H1 (cell line): ENCODE measurements around the gene MYOCOS. TPM values are rescaled to one million over a fixed set of nuclear protein-coding genes. Genes with fewer than 3 reads are reported as not detected.

Experiments used
- CTCF ChIA-PET: fragments of 300-600 bp; sonication (Branson Sonifier 250); formaldehyde crosslinking; loops from one replicate; lab custom pipeline; 2021; ENCODE audit not compliant: partially characterized antibody; lab: Charles Lee
- POLR2A ChIA-PET: fragments of 300-600 bp; sonication (Branson Sonifier 250); formaldehyde crosslinking; loops from one replicate; lab custom pipeline; 2021; ENCODE audit warnings: inconsistent platforms; ENCODE audit not compliant: partially characterized antibody; lab: Charles Lee
- DNase-seq, 2 experiments: peaks; one replicate each; pipeline versions ENCODE4 v3.0.0 to v3.0.0-alpha.2; 2010 to 2022; ENCODE audit warnings: low spot score in 2 of 2, low read depth in 1 of 2, mixed read lengths in 1 of 2
- FAIRE-seq: peaks from 2 replicates; lab custom pipeline; 2011; peaks lifted over from hg19 to GRCh38; lab: Jason Lieb, UNC
- H2AFZ ChIP-seq: 2 replicates; pipeline ENCODE4 v1.8.1; 2012; ENCODE audit warnings: low read length, inconsistent platforms
- H2AK5ac ChIP-seq: 2 replicates; pipeline ENCODE4 v1.6.1; 2013; ENCODE audit warnings: low read depth, low read length
- H2BK120ac ChIP-seq: replicated peaks from 2 replicates; pipeline ENCODE3; 2013; ENCODE audit warnings: low read depth, low read length, inconsistent platforms
- H2BK12ac ChIP-seq: 2 replicates; pipeline ENCODE4 v1.6.1; 2013; ENCODE audit warnings: low read depth, low read length
- H2BK15ac ChIP-seq: 2 replicates; pipeline ENCODE4 v1.6.1; 2013; ENCODE audit warnings: low read length
- H2BK20ac ChIP-seq: 2 replicates; pipeline ENCODE4 v1.6.1; 2013; ENCODE audit warnings: low read length
- H2BK5ac ChIP-seq: 2 replicates; pipeline ENCODE4 v1.6.1; 2013; ENCODE audit warnings: low read depth, low read length
- H3K14ac ChIP-seq: 2 replicates; pipeline ENCODE4 v1.6.1; 2013; ENCODE audit warnings: inconsistent platforms; ENCODE audit not compliant: insufficient read length
- H3K18ac ChIP-seq: 2 replicates; pipeline ENCODE4 v1.6.1; 2013; ENCODE audit warnings: low read length; ENCODE audit errors: extremely low read depth
- H3K23ac ChIP-seq: 2 replicates; pipeline ENCODE4 v1.6.1; 2013; ENCODE audit warnings: inconsistent platforms; ENCODE audit not compliant: insufficient read length
- H3K23me2 ChIP-seq: 2 replicates; pipeline ENCODE4 v1.6.1; 2013; ENCODE audit warnings: low read depth, low read length
- H3K27ac ChIP-seq: 2 replicates; pipeline ENCODE4 v1.6.1; 2011; ENCODE audit warnings: low read depth, low read length, inconsistent platforms
- H3K27me3 ChIP-seq, 4 experiments: replicated peaks in 1 of 4; 1 replicate in 1 of 4; 2 replicates in 3 of 4; pipeline versions ENCODE4 v1.6.1 to v1.8.1; 2011 to 2013; ENCODE audit warnings: low read length in 3 of 4, mild to moderate bottlenecking in 3 of 4, inconsistent platforms in 2 of 4, mixed read lengths in 2 of 4, moderate library complexity in 1 of 4; ENCODE audit not compliant: control insufficient read depth in 3 of 4, insufficient read depth in 3 of 4; ENCODE audit errors: extremely low read depth in 1 of 4
- H3K36me3 ChIP-seq, 4 experiments: 2 replicates each; pipeline versions ENCODE4 v1.6.1 to v1.8.1; 2011 to 2013; ENCODE audit warnings: mild to moderate bottlenecking in 4 of 4, low read length in 3 of 4, moderate library complexity in 2 of 4, control low read depth in 1 of 4, inconsistent platforms in 1 of 4; ENCODE audit not compliant: insufficient read depth in 4 of 4, control insufficient read depth in 2 of 4
- H3K4ac ChIP-seq: replicated peaks from 2 replicates; pipeline ENCODE3; 2013; ENCODE audit warnings: low read length, low read depth, mixed read lengths, inconsistent platforms; ENCODE audit not compliant: insufficient read length
- H3K4me1 ChIP-seq, 4 experiments: replicated peaks in 1 of 4; 1 replicate in 1 of 4; 2 replicates in 3 of 4; pipeline versions ENCODE4 v1.6.1 to v1.8.1; 2011 to 2013; ENCODE audit warnings: low read length in 3 of 4, inconsistent platforms in 2 of 4, mixed read lengths in 1 of 4; ENCODE audit not compliant: insufficient read depth in 4 of 4, control insufficient read depth in 3 of 4
- H3K4me2 ChIP-seq, 2 experiments: 2 replicates each; pipeline versions ENCODE4 v1.6.1 to v1.8.1; 2011 to 2013; ENCODE audit warnings: low read depth in 2 of 2, low read length in 2 of 2, control low read depth in 1 of 2, inconsistent platforms in 1 of 2, mild to moderate bottlenecking in 1 of 2; ENCODE audit not compliant: insufficient read depth in 1 of 2
- H3K4me3 ChIP-seq, 4 experiments: fragments of 200-600, 300-600 bp in 1 of 4; sonication (generic), shearing (Covaris generic), sonication (Bioruptor Twin) in 1 of 4; 2 replicates each; pipeline versions ENCODE4 v1.5.1 to v1.8.1; 2011 to 2016; ENCODE audit warnings: low read length in 4 of 4, low read depth in 3 of 4, control low read depth in 2 of 4, inconsistent platforms in 2 of 4, mild to moderate bottlenecking in 2 of 4, mixed read lengths in 1 of 4, moderate library complexity in 1 of 4; ENCODE audit not compliant: insufficient read depth in 2 of 4; ENCODE audit errors: extremely low read depth in 1 of 4
- H3K56ac ChIP-seq: replicated peaks from 2 replicates; pipeline ENCODE3; 2013; ENCODE audit warnings: low read depth, mild to moderate bottlenecking, mixed read lengths, low read length, inconsistent platforms; ENCODE audit not compliant: insufficient read length
- H3K79me1 ChIP-seq: 2 replicates; pipeline ENCODE4 v1.6.1; 2013; ENCODE audit warnings: low read depth, low read length, control low read depth
- H3K79me2 ChIP-seq, 2 experiments: 2 replicates each; pipeline versions ENCODE4 v1.6.1 to v1.8.1; 2012 to 2013; ENCODE audit warnings: low read length in 2 of 2, mild to moderate bottlenecking in 2 of 2, inconsistent platforms in 1 of 2; ENCODE audit not compliant: insufficient read depth in 2 of 2, control insufficient read depth in 1 of 2
- H3K9ac ChIP-seq, 4 experiments: replicated peaks in 1 of 4; 1 replicate in 1 of 4; 2 replicates in 3 of 4; pipeline versions ENCODE4 v1.6.1 to v1.8.1; 2011 to 2013; ENCODE audit warnings: low read depth in 3 of 4, low read length in 3 of 4, control low read depth in 2 of 4, mild to moderate bottlenecking in 2 of 4, moderate library complexity in 2 of 4, inconsistent platforms in 1 of 4; ENCODE audit errors: extremely low read depth in 1 of 4
- H3K9me3 ChIP-seq, 2 experiments: 2 replicates each; pipeline versions ENCODE4 v1.6.1 to v1.8.1; 2012 to 2013; ENCODE audit warnings: mild to moderate bottlenecking in 2 of 2, moderate library complexity in 2 of 2, control low read depth in 1 of 2, inconsistent platforms in 1 of 2, low read depth in 1 of 2, low read length in 1 of 2, mixed read lengths in 1 of 2; ENCODE audit not compliant: insufficient read depth in 2 of 2
- H4K20me1 ChIP-seq, 2 experiments: replicated peaks in 1 of 2; 2 replicates each; pipeline versions ENCODE3 to v1.8.1; 2011 to 2013; ENCODE audit warnings: inconsistent platforms in 2 of 2, low read length in 2 of 2, mild to moderate bottlenecking in 1 of 2; ENCODE audit not compliant: insufficient read depth in 2 of 2, control insufficient read depth in 1 of 2
- H4K5ac ChIP-seq: 2 replicates; pipeline ENCODE4 v1.6.1; 2013; ENCODE audit warnings: low read length, low read depth, mixed read lengths, inconsistent platforms; ENCODE audit not compliant: insufficient read length
- H4K8ac ChIP-seq: 2 replicates; pipeline ENCODE4 v1.8.0; 2013; ENCODE audit warnings: mild to moderate bottlenecking, moderate library complexity, low read length, inconsistent platforms; ENCODE audit not compliant: insufficient read depth; ENCODE audit errors: extremely low read depth
- H4K91ac ChIP-seq: replicated peaks from 2 replicates; pipeline ENCODE3; 2013; ENCODE audit warnings: low read length, mixed read lengths, inconsistent platforms; ENCODE audit not compliant: insufficient read length
- CBX5 ChIP-seq: fragments of 300-800, 300-1000 bp; sonication (generic); IDR thresholded peaks from 2 replicates; pipeline ENCODE4 v1.7.1; 2016; ENCODE audit warnings: antibody characterized with exemption, low read length, low read depth
- KDM1A ChIP-seq: fragments of 200-600, 300-600 bp; sonication (generic); IDR thresholded peaks from 2 replicates; pipeline ENCODE4 v1.7.1; 2016; ENCODE audit warnings: mild to moderate bottlenecking, low read length, borderline replicate concordance
- SP1 ChIP-seq: IDR thresholded peaks from 2 replicates; pipeline ENCODE4 v1.6.1; 2011; ENCODE audit warnings: low read depth, low read length
- WGBS, 2 experiments: shearing (Covaris generic) in 1 of 2; methylation state at CpG; one replicate each; pipeline versions ENCODE4 v1.1.6 to v1.1.7; 2013 to 2015; ENCODE audit warnings: low lambda C conversion rate in 2 of 2, mixed read lengths in 2 of 2, inconsistent platforms in 1 of 2, low coverage in 1 of 2, missing lambda C conversion rate in 1 of 2; ENCODE audit not compliant: insufficient replicate concordance in 2 of 2, insufficient coverage in 1 of 2, insufficient read length in 1 of 2; ENCODE audit errors: extremely low coverage in 1 of 2, missing lambda C conversion rate in 1 of 2; 5-methylcytosine and 5-hydroxymethylcytosine counted together
- polyA plus RNA-seq, 7 experiments: library from polyadenylated mRNA; depleted of rRNA in 3 of 7; stranded (reverse) in 5 of 7; unstranded in 2 of 7; fragments of >200 nt in 5 of 7; fragments of 200-250 nt in 2 of 7; gene quantifications; 1 replicate in 5 of 7; 2 replicates in 1 of 7; 4 replicates in 1 of 7; pipeline versions ENCODE4 v1.2.1 to v1.2.3, GENCODE V29; 2011 to 2013; ENCODE audit warnings: missing spikeins in 2 of 7, mixed read lengths in 2 of 7
- total RNA-seq: library from RNA; stranded (reverse); fragmentation: NEBNext Ultra II Directional; extraction: Animal tissue kit (Norgen Biotek cat#: 25700); gene quantifications from 2 replicates; pipeline ENCODE4 v1.2.1, GENCODE V29; 2021

Gene MYOCOS
- total and polyA plus RNA-seq, 2 of the 8 experiments (the other 6 are each of a cell fraction or from before 2014, with no cell fraction given), result not detected

DNA sequence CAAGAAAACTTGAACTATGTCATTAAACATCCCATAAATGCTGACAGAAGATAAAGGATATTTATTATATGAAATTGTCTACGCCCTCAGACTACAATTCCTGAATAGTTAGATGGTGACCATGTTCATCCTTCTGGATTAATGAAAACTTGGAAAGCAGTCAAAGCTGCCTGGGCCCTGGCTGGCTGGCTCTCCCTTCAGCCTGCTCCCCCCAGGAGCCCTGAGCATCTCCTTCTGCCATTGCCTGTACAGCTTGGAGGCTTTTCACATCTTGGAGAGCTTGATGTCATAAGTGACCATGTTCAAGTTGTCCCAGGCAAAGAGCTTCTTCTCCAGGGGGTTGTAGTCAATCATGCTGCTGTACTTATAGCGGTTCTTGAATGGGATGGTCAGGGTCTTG, 13.6 kb downstream of the MYOCOS start:
- Histone ChIP-seq H2BK12ac (no peak overlapping the region), H3K9me3 (no peaks in the 10 kb centered on the region), H4K5ac (no peak overlapping the region), H2BK120ac (no peak overlapping the region), H3K4me2 (no peak overlapping the region), H4K20me1 (no peaks in the 10 kb centered on the region), H3K79me1 (no peaks in the 10 kb centered on the region), H3K27me3 (no peaks in the 10 kb centered on the region), H4K91ac (no peak overlapping the region), H2AK5ac (no peak overlapping the region), H2BK5ac (no peak overlapping the region), H3K79me2 (no peaks in the 10 kb centered on the region), H2BK15ac (no peak overlapping the region), H3K4me3 (no peak overlapping the region), H2BK20ac (no peak overlapping the region), H3K18ac (no peak overlapping the region), H3K23ac (no peak overlapping the region), H3K27ac (no peak overlapping the region), H3K4ac (no peak overlapping the region), H3K14ac (no peak overlapping the region), H3K36me3 (no peaks in the 10 kb centered on the region), H3K56ac (no peak overlapping the region), H2AFZ (no peak overlapping the region), H3K4me1 (peaks cover 0 to under 1% (median 0%) of the 10 kb centered on the region in 4 experiments; a peak in 2 of 7 replicates), H3K23me2 (no peaks in the 10 kb centered on the region), H3K9ac (no peak overlapping the region), H4K8ac (no peak overlapping the region; the same call in 1 of the 2 replicates)
- no peak for FAIRE-seq
- TF ChIP-seq SP1, result no peak
- no peak for TF ChIP-seq CBX5
- TF ChIP-seq KDM1A, result no peak
- 86% methylated on average over 2 of the region's 2 CpGs; no CpG with 5 or more reads in 1 of the 2 experiments for WGBS, 2 experiments
- CTCF ChIA-PET, result interaction anchor here (0.6 to 3.0 kb wide), 4 partner anchors 9 to 16 kb away, joined by 3 to 14 read pairs (median 3); no protein-coding TSS in a partner anchor
- POLR2A ChIA-PET, result interaction anchor here (0.8 to 1.5 kb wide), 2 partner anchors 9 to 82 kb away, joined by 3 to 5 read pairs; no protein-coding TSS in a partner anchor
- no peak for DNase-seq
